HFFc6 (cell line): ENCODE results near the gene MRPL57. TPM values are rescaled to one million over a fixed set of nuclear protein-coding genes. Genes with fewer than 3 reads are reported as not detected.

ENCODE experiments used
- DNase-seq: peaks from one replicate; pipeline ENCODE4 v3.0.0-alpha.2; 2018
- H3K27ac Mint-ChIP-seq: 2 replicates; pipeline ENCODE4 v1.8.0; 2020; ENCODE audit warnings: mild to moderate bottlenecking, mixed read lengths
- H3K27me3 Mint-ChIP-seq: 2 replicates; pipeline ENCODE4 v1.8.0; 2021; ENCODE audit warnings: mild to moderate bottlenecking, moderate library complexity, mixed read lengths; ENCODE audit not compliant: insufficient read depth
- H3K36me3 Mint-ChIP-seq: 2 replicates; pipeline ENCODE4 v1.8.0; 2021; ENCODE audit warnings: low read depth, mixed read lengths
- H3K4me1 Mint-ChIP-seq: 2 replicates; pipeline ENCODE4 v1.8.0; 2020; ENCODE audit warnings: low read depth, mixed read lengths
- H3K4me3 Mint-ChIP-seq: 2 replicates; pipeline ENCODE4 v1.8.0; 2020; ENCODE audit warnings: mild to moderate bottlenecking, moderate library complexity, mixed read lengths
- H3K9me3 Mint-ChIP-seq: 2 replicates; pipeline ENCODE4 v1.8.0; 2020; ENCODE audit warnings: mild to moderate bottlenecking, mixed read lengths
- CTCF ChIP-seq: fragments of 200-600 bp; sonication (generic); IDR thresholded peaks from 2 replicates; pipeline ENCODE4 v1.5.0; 2021; ENCODE audit warnings: antibody characterized with exemption, mild to moderate bottlenecking
- total RNA-seq, 6 experiments: library from RNA; stranded (reverse); fragmentation: NEBNext Ultra II Directional; extraction: Animal tissue kit (Norgen Biotek cat#: 25700); gene quantifications; 2 replicates in 1 of 6; 3 replicates in 5 of 6; pipeline ENCODE4 v1.2.3, GENCODE V29; 2021

The MRPL57 gene
- total RNA-seq, 6 experiments from 2014 or later: 16.0 to 19.6 (median 18.1) TPM

- Mint-ChIP-seq H3K27me3 (peaks cover 17% of the 10 kb centered on the region), H3K36me3 (no peaks in the 10 kb centered on the region), H3K27ac (no peak overlapping the region), H3K9me3 (no peaks in the 10 kb centered on the region), H3K4me1 (peaks cover 24% of the 10 kb centered on the region; the same call in 1 of the 2 replicates), H3K4me3 (no peak overlapping the region)
- DNase-seq: no peak
- no peak for TF ChIP-seq CTCF
Measured at GRCh38 chr13:21227917-21228316, 51.5 kb downstream of the MRPL57 start.

Other genes with a start within 250 kb of the MRPL57 start
- gene LATS2, start 115.1 kb upstream of the MRPL57 start, total RNA-seq: 10 to 100 TPM; 43.5 to 54.8 (median 44.9) TPM
- gene SAP18, start 36.5 kb upstream of the MRPL57 start, total RNA-seq: 100 to 1,000 TPM; 269 to 307 (median 290) TPM
- 10 to 100 TPM; 11.5 to 23.9 (median 21.0) TPM for gene SKA3, start 106 bp upstream of the MRPL57 start, total RNA-seq